Measurements from ENCODE around the gene EYA2.

The EYA2 gene

DNA sequence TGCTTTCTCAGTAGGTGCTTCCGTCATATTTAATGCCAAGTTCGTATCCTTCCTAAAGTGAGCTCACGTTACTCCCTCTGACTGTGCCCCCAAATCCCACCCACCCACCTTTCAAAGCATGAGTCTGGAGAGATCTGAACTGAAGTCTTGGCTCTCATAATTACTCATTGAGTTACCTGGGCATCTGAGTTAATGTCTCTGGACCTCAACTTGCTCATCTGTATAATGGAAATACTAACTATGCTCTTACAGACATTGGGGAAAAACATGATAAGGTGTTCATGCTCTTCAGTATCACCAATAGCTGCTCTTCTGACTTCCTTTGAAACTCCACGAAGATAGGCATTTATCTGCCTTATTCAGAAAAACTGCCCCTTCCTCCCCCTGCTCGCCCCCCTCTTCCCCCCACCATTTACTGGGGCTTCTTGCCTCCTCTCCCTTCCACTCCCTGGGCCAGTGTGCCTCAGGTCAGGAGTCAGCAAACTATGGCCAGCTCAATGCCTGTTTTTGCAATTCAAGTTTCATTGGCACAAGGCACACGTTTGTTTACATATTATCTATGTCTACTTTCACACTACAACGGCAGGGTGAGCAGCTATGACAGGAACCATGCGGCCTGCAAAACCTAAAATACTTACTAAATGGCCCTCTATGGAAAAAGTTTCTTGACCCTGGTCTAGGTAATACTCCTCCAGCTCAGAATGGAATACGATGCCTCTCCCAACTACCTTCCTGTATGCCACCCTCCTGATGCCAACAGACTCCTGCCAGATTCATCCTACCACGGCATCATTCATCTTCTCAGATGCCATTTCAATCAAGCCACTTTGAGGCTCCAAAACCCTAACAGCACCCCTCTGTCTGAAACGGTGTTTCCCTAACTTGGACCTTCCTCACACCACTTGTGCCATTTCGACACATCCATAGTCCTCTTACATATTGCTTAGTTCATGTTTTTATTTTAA is 323.1 kb downstream of the EYA2 start:
- Histone ChIP-seq H3F3A (ENCODE audit: low read depth) (no peaks in the 10 kb centered on the region), H3K9me3 (ENCODE audit: insufficient read depth, low read depth, low read length) (no peaks in the 10 kb centered on the region), H3K9me2 (replicated peaks; ENCODE audit: low read depth, low read length) (no peaks in the 10 kb centered on the region), H3K4me3 (ENCODE audit: low read length, poor library complexity, severe bottlenecking) (no peak overlapping the region), H3K4me1 (ENCODE audit: insufficient read depth, low read length, poor library complexity, severe bottlenecking) (peaks cover 3% of the 10 kb centered on the region), H4K20me1 (ENCODE audit: insufficient read depth, low read length, poor library complexity, severe bottlenecking) (no peaks in the 10 kb centered on the region), H2AFZ (ENCODE audit: low read length) (no peak overlapping the region), H3K36me3 (ENCODE audit: insufficient read depth, low read length) (peaks cover 88% of the 10 kb centered on the region; the same call in 1 of the 2 replicates), H3K27me3 (ENCODE audit: insufficient read depth, low read length, poor library complexity, severe bottlenecking) (no peaks in the 10 kb centered on the region), H3K4me2 (ENCODE audit: low read depth, low read length, poor library complexity, severe bottlenecking) (no peak overlapping the region), H3K79me2 (ENCODE audit: insufficient read depth, low read length) (peaks cover 10% of the 10 kb centered on the region; the same call in 1 of the 2 replicates), H3K9ac (ENCODE audit: low read depth, low read length, poor library complexity, severe bottlenecking) (no peak overlapping the region)
- no peak for TF ChIP-seq CTCF (conservative IDR thresholded peaks at IDR 0.05; ENCODE audit: low read length)

- TF ChIP-seq CTCF (conservative IDR thresholded peaks at IDR 0.05; ENCODE audit: low read length) (peak; percentile 88), EZH2phosphoT487 (IDR thresholded peaks at IDR 0.05; ENCODE audit: borderline replicate concordance) (no peak)
- Histone ChIP-seq H2AFZ (ENCODE audit: low read length) (no peak overlapping the region), H3K9me3 (ENCODE audit: insufficient read depth, low read depth, low read length) (no peaks in the 10 kb centered on the region), H3K4me2 (ENCODE audit: low read depth, low read length, poor library complexity, severe bottlenecking) (no peak overlapping the region), H4K20me1 (ENCODE audit: insufficient read depth, low read length, poor library complexity, severe bottlenecking) (no peaks in the 10 kb centered on the region), H3K27me3 (ENCODE audit: insufficient read depth, low read length, poor library complexity, severe bottlenecking) (no peaks in the 10 kb centered on the region), H3F3A (ENCODE audit: low read depth) (no peaks in the 10 kb centered on the region), H3K4me3 (ENCODE audit: low read length, poor library complexity, severe bottlenecking) (no peak overlapping the region), H3K4me1 (ENCODE audit: insufficient read depth, low read length, poor library complexity, severe bottlenecking) (peaks cover 3% of the 10 kb centered on the region), H3K36me3 (ENCODE audit: insufficient read depth, low read length) (peaks cover 88% of the 10 kb centered on the region; the same call in 1 of the 2 replicates), H3K9ac (ENCODE audit: low read depth, low read length, poor library complexity, severe bottlenecking) (no peak overlapping the region), H3K9me2 (replicated peaks; ENCODE audit: low read depth, low read length) (no peaks in the 10 kb centered on the region), H3K79me2 (ENCODE audit: insufficient read depth, low read length) (no peaks in the 10 kb centered on the region)
Observed at GRCh38 chr20:47220161-47220582, 325.5 kb downstream of the EYA2 start.

DNA sequence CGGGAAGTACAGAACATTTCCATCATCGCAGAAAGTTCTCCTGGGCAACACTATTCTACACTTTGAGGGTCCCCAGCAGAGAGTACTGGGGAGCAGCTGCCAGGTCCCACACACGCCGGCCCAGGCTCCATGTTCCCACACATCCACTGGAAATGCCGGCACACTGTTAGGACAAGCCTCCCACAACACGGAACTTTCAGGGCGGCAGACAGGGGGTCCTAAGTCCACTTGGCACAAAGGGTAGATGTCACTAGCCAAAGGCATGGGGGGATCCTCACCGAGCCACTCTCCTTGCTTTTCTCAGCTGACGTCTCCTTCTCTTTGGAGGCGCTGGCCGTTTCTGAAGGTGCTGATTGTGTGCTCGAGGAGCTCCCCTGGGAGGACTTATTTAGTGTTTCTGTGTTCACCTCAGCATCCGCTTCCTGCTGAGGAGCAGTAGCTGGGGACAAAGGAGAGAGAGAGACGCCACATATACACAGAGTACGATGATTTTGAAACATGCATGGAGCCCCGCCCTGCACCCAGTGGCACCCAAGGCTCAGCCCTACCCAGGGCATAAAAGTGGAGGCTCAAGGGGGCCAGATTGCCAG is 326.5 kb downstream of the EYA2 start:
- Histone ChIP-seq H4K20me1 (ENCODE audit: insufficient read depth, low read length, poor library complexity, severe bottlenecking) (no peaks in the 10 kb centered on the region), H3F3A (ENCODE audit: low read depth) (no peaks in the 10 kb centered on the region), H3K79me2 (ENCODE audit: insufficient read depth, low read length) (no peaks in the 10 kb centered on the region), H3K36me3 (ENCODE audit: insufficient read depth, low read length) (peaks cover 85% of the 10 kb centered on the region; the same call in 1 of the 2 replicates), H3K27me3 (ENCODE audit: insufficient read depth, low read length, poor library complexity, severe bottlenecking) (no peaks in the 10 kb centered on the region), H3K4me3 (ENCODE audit: low read length, poor library complexity, severe bottlenecking) (no peak overlapping the region), H3K4me2 (ENCODE audit: low read depth, low read length, poor library complexity, severe bottlenecking) (no peak overlapping the region), H3K9ac (ENCODE audit: low read depth, low read length, poor library complexity, severe bottlenecking) (no peak overlapping the region), H3K9me3 (ENCODE audit: insufficient read depth, low read depth, low read length) (no peaks in the 10 kb centered on the region), H3K4me1 (ENCODE audit: insufficient read depth, low read length, poor library complexity, severe bottlenecking) (peaks cover 3% of the 10 kb centered on the region), H3K9me2 (replicated peaks; ENCODE audit: low read depth, low read length) (no peaks in the 10 kb centered on the region), H2AFZ (ENCODE audit: low read length) (no peak overlapping the region)
- TF ChIP-seq EZH2phosphoT487 (IDR thresholded peaks at IDR 0.05; ENCODE audit: borderline replicate concordance) (no peak), CTCF (conservative IDR thresholded peaks at IDR 0.05; ENCODE audit: low read length) (no peak)

Measured in Loucy (cell line).